DMS153 treated with DMSO at 0.1 percent for 48 hours (cell line): ENCODE measurements around the gene ZNF646.
A peak's percentile ranks its signal among the peaks of the same experiment; 100 is the strongest.
"Not testable (repeated sequence)": the region's sequence is repeated elsewhere in the genome, so short reads cannot be mapped to it uniquely, and the experiment has no call there.

Experiments used
- DNase-seq: peaks from one replicate; lab custom pipeline; 2025; ENCODE audit not compliant: unreplicated experiment; lab: John Stamatoyannopoulos, UW

The ZNF646 gene

DNA sequence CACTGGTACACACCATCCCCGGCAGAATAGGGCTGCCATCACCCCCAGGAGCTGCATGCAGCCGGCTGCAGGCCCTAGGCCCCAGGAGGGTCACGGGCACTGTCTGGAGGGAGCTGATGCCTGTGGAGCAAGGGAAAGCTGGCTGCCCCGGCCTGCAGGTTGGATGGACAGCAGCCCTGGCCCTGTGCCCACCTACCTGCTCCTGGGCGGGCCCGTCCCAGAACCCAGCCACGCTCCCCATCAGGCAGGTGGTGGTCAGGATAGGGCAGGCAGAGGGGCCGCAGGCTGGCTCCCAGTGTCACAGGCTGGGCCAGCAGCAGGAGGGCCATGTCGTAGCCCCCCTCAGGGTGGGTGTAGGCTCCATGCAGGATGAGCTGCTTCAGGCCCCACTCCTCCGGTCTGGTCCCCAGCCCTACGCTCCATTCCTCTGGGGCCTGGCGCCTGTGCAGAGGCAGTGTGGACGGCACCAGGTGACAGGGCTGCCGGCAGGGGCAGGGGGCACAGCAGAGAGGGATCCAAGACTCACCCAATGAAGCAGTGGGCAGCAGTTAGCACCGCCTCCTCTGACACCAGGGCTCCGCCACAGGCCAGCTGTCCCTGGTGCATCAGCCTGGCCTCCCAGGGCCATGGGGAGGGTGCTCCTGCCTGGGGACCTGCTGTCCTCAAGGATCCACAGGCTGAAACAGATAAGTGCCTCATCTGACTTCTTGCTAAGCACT, 10.5 kb downstream of the ZNF646 start:
- DNase-seq, result no peak

DNA sequence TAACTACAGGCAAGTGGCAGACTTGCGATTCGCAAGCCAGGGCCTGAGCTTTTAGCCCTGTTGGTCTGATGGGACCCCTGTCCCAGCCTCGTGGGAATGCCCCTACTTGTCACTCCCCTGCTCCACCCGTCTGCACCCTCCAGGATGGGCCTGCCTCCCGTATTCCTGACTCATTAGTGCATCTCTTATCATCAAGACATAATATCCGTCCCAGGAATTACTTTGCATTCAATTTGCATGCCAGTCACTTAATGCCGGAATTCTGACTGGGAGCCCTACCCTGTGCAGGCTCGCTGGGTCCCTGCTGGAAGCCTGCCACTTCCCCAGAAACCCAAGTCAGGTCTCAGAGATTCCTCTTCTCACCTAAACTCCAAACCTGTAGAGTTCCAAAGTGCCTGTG, 11.2 kb downstream of the ZNF646 start:
- DNase-seq, result no peak

DNA sequence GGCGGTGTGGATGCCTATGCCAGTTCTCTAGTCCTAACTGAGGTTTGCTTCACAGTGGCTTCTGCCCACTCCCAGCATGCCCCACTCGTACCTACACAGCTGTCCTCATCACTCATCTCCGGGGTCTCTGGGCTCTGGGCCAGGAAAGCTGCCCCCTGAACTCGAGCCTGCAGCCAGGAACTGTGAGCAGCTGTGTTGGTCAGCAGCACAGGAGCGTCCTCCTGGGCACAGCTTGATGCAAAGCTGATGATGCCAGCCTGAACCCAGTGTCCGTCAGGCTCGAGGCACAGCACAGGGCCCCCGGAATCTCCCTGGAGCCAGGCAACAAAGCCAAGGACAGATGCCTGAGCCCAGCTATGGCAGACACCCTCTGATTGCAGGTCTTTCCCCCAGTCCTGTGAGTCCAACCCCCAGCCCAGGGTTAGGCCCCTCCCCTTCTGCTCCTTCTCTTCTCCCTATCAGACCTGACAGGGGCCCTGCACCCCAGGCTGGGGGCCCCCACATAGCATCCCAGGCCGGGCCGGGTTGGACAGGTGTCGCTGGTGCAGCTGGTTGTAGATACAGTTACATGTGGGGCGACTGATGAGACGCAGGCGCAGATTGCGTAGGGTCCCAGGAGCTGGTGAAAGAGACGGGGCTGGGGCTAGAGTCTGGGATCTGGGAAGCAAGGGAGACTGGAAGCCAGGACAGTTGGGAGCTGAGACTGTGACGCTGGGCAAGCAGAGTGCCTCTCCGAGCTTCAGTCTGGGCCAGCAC, 11.8 kb downstream of the ZNF646 start:
- DNase-seq, result no peak

DNA sequence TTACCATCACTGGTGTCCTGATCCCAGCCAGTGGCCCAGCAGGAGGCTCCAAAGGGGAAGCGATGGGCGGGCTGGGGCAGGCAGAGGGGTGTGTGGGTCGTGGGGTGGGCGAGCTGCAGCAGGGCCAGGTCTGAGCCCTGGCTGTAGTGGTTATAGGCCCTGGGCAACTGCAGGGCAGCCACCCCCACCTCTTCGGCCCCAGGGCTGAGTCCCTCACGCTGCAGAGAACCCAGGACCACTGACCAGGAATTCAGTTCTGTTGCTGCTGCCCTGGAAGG, 12.3 kb downstream of the ZNF646 start:
- DNase-seq, result no peak

DNA sequence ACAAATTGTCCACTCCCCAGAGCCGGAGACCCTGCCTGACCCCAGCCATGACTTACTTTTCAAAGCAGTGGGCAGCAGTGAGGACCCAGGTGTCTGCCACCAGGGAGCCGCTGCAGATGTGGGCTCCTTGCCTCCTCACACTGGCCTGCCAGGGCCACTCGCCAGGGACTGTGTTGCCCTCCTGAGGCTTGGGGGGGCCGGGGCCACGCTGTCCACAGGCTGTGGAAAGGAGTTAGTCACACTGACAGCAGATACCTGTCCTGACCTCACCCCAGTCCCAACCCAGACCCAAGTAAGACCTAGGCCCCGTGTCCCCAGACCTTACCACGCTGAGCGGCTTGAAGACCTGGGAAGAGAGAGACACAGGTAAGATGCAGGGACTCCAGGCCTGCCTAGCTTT, 13.3 kb downstream of the ZNF646 start:
- DNase-seq, result no peak

DNA sequence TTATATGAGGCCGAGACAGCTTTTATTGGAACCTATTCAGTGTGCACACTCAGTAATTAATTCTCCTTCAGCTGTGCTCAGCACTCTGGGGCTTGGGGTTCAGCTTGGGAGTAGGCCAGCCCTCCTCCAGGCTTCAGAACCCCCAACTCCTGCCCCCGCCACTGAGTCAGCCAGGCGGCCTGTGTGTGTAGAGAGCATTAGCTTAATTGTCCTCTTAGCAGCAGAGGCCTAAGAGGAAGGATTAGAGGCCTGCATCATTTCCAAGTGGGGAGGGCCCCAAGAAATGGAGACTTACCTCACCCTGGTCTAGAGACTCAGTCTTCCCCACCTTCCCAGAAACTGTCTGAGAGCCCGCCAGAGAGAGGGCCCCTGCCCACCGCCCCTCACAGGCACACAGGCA, 13.7 kb downstream of the ZNF646 start:
- DNase-seq, result no peak

DNA sequence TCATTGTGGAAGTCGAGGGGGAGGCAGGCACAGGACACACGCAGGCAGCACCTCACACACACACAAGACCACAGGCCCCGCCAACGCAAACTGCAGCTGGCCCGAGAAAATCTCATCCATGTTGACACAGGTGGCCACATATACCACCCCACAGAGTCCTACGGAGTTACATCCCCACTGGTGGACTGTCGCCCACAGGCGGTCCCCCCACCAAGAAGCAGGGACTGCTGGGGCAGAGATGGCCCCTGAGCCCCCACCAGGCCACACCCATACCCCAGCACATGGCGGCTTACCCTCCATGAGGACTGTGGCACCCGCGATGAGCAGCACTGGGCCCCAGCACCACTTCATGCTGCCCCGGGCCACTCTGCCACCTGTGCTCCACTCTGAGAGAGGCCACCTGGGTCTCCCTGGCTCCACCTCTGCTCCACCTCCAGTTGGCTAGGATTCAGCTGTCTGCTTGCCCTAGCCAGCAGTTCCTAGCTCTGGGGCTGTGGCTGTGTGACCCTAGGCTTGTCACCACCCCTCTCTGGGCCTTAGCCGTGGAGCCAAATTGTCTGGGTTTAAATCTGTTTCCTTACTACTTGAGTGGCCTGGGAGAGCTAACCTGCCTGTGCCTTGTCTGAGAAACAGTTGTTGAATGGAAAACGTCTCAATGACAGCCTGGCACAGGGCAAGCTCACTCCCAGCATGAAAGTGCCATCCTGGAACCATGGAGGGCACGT, 14.4 kb downstream of the ZNF646 start, which contains the start of gene PRSS53:
Gene PRSS53 (minus strand): TSS at position 485 of the 725 bp plus-strand sequence. CDS start 134 bp downstream, at position 351.
- no peak for DNase-seq

DNA sequence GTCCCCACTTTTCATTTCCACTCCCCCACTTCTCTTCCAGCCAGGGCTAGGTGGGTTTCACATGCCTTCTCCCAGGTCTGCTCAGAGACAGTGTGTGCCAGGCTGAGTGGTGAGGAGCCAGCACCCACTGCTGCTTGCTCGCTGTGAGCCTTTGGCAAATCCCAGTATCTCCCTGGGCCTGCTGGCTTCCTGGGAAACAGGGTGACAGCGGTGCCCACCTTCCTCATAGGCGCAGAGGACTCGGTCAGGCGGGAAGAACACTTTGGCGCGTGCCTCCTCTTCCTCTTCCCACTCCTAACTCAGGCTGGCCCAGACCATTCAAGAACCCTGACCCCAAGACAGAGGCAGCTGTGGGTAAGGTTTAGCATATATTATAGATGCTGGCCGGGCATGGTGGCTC, 15.0 kb downstream of the ZNF646 start:
- no peak for DNase-seq

DNA sequence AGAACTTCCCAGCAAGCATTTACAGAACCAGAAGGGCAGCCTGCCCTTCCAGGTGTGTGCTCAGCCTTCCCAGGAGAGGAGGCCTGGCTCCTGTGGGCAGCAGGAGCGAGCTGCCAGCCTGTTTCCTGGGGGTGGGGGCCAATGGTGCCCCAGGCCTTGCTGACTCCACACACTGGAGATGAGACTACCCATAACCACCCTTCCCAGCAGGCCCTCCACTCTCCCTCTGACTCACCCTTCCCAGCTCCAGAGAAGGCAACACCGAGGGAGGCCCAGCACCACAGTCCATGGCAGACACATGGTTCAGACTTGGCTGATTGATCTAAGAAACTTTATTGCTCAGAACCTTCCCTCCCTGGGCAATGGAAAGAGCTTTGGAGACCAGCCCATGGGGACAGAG, 16.3 kb downstream of the ZNF646 start:
- DNase-seq, result no peak

DNA sequence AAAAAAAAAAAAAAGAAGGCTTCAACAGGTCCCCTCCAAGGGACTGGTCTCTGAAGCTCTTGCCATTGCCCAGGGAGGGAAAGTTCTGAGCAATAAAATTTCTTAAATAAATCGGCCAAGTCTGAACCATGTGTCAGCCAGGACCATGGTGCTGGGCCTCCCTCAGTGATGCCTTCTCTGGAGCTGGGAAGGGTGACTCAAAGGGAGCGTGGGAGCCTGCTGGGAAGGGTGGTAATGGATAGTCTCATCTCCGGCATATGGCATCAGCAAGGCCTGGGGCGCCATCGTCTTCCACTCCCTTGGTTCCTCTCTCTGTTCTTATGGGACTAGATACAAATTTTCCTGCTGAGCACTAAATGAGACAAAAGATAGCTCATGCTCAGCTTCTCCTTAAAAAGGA, 18.1 kb downstream of the ZNF646 start:
- no peak for DNase-seq

DNA sequence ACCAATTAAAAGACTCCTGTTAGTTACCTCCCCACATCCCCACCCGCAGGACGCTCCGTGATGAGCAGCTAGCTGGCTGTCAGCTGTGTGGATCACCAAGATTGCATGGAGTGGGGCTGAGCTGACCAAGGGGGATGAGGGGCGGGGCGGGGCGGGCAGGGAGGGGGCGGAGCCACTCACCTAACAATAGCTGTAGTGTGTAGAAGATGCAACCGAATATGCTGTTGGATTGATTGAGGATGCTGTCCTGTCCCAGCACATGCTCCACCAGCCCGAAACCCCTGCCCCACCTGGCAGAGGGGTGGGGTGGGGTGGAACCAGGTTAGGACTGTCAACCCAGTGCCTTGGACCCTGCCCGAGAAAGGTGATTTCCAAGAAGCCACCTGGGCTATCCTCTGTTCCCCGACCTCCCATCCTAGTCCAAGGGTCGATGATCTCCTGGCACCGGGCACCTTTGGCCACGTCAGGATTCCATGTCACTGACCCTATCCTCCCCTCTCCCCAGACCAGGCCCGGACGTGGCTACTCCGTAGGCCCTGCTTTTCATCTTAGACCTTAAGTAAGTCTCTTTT, 19.0 kb downstream of the ZNF646 start:
- DNase-seq, result no peak

DNA sequence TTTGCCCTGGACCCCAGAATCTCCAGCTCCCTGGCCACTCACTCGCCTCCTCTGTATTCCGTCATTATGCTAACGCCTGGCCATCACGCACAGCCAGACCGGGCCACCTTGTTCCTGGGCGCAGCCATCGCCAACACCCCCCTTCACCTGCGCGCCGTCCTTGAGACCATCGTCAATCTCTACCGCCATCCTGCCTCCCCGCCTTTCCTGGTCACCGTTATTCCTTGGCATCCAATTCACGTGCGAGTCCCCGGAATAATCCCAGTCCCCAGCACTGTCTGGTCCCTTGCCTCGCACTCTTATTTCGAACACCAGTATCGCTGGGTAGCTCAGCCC, 19.8 kb downstream of the ZNF646 start:
- no peak for DNase-seq

DNA sequence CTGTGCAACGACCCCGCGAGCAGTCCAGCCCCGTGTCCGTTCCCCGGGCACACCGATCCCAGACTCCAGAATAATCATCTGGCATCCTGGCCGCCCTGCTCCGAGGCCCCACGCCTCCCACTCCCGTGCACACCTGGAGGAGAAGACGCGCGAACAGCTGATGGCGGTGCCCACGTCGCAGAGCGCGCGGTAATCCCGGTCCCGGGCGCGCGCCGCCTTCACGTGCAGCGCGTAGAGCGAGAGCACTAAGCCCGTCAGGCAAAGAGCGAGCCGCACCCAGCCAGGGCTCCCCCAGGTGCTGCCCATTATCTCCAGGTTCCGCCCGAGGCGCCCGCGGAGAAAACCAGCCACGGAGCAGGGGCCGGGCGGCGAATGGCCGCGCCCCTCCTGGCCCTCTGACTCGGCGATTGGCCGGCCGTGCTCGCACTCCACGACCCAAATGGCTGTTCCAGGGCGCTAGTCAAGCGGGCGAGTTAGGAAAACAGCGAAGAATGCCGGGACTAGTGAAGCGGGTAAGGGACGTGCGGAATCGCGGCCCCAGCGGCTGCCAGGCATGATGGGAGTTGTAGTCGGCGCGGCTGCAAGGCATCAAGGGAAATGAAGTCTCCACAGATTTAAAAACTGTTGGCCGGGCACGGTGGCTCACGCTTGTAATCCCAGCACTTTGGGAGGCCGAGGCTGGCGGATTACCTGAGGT, 20.4 kb downstream of the ZNF646 start, which contains the start of gene VKORC1:
Gene VKORC1 (minus strand): TSS at position 374 of the 697 bp plus-strand sequence. CDS start 68 bp downstream, at position 306.
- DNase-seq, result peak; percentile 96

DNA sequence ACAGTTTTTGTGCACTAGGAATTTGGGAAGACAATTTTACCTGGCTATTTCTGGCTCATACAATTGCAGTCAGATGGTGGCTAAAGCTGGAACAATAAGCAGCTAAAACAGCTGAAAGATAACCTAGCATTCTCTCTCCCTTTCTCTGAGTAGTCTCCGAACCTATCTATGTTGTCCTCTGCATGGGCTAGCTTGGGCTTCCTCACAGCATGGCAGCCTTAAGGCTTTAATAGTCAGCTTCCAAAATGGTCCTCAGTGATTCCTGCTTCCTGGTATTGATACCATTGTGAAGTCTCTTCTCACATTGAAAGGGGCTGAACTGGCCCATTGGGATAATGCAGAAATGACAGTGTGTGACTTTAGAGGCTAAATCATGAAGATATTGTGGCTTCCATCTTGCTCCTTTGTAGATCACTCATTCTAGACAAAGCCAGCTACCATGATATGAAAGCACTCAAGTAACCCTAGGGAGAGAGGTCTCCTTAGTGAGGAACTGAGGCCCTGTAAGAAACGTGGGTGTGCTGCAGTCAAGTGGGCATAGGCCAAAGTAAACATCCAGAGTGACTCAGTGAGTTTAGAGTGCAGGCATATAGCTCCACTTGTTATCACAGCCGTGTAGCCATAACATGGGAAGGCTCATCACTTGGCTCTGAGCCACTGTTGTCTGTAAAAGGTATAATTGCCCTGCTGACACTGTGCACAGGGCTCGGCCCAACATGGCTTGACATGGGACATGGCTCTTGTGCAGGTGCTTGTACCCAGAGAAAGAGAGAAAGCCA, 25.8 kb downstream of the ZNF646 start:
- no peak for DNase-seq

DNA sequence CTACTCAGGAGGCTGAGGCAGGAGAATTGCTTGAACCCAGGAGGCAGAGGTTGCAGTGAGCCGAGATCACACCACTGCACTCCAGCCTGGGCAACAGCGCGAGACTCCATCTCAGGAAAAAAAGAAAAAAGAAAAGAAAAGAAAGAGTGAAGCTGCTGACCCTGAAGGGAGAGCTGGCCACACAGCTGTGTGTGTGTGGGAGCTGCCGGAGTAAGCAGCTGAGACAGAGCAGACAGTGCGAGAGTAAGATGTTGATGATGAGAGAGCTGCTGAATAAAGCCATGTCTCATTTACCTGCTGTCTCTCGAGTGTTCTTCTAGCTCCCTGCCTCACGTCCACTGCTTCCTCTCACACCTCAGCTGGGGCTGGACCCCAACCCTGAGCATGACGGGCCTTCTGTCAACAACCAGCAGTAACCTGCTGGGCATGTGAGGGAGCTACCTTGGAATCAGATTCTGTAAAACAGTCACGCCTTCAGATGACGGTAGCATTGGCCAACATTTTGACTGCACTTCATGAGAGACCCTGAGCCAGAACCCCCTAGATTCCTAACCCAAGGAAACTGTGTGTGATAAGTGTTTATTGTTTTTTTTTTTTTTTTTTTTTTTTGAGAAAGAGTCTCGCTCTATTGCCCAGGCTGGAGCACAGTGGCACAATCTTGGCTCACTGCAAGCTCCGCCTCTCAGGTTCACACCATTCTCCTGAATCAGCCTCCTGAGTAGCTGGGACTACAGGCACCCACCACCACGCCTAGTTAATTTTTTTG, 26.8 kb downstream of the ZNF646 start:
- DNase-seq, result not testable (repeated sequence)

DNA sequence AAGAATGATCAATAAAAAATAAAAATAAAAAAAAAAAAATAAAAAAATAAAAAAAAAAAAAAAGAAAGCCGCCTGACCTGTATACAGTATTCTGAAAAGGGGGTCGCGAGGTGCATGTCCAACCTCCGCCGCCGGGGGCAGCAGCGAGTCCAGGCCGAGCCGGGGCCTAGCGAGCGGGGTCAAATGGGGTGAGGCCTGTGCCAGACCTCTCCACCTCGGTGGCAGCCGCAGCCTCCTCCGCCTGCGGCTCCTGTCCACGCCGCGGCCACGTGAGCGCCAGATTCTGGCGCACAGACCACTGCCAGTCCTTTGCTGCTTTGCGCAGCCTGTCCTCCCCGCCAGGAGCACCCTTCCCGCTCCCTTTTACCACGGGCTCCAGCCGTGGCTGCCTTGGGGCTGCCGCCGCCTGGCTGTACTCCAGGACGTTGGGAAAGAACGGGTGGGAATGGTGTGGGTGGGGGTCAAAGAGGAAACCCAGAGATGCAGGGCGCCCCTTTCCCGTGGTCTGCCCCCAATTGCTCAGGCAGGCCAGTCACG, 31.5 kb downstream of the ZNF646 start:
- peak; percentile 45 for DNase-seq

DNA sequence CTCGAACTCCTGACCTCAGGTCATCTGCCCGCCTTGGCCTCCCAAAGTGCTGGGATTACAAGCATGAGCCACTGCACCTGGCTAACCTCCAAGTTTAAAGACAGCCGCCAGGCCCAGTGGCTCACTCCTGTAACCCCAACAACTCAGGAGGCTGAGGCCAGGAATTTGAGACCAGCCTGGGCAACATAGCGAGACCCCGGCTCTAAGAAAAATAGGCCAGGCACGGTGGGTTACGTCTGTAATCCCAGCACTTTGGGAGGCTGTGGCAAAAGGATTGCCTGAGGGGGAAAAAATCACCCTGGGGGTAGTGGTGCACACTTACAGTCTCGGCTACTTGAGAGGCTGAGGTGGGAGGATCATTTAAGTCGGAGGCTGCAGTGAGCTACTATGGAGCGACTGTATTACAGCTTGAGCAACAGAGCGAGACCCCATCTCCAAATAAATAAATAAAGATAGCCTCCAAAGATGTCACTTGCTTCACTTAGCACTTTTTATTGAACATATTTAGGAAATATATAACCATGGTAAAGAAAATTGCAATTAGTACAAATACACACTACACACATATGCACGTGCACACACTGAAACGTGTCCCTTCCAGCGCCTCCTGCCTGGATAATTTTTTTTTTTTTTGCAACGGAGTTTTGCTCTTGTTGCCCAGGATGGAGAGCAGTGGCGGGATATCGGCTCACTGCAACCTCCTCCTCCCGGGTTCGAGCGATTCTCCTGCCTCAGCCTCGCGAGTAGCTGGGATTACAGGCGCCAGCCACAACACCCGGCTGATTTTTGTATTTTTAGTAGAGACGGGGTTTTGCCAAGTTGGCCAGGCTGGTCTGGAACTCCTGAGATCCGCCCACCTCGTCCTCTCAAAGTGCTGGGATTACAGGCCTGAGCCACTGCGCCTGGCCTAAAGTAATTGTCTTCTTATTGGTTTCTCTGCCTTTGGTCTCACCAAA, 32.6 kb downstream of the ZNF646 start:
- DNase-seq, result no peak

DNA sequence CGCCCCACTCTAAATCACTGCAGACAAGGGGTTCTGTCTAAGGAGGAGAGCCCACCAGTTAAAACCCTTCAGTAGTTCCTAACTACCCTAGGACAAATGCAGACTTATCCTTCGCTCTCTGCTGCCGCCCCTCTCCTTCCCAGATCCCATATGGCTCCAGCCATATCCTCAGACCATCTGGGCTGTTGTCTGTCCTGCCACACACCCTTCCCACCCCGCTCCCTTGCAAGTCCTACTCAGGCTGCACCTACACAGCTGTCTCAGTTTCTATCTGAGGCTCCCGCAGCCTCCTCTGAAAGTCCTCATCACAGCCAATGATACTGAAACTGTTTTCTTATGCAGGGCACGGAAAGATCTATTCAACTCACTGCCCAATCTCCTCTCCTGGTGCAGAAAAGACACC, 33.2 kb downstream of the ZNF646 start:
- no peak for DNase-seq
